ENCODE measurements around the gene HMGCS2.

HMGCS2 gene

DNA sequence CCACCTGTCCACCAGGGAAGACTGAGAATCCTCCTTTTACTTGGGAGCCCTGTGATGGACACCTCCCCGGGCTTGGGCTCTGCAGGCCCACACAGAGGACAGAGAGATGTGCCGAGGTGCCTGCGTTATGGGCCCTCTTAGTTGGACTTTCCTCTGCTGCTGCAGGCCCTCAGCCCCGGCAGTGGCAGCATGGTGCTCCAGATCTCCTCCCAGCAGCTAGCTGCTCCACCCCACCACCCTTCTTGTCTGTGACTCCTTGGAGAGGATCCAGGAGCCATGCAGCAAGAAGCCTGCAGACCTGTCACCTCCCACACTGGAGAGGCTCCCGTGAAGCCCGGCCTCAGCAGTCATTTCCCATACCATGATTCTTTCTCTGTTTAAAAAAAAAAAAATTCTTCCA, 29.6 kb downstream of the HMGCS2 start:
- TF ChIP-seq, protein P1, sequence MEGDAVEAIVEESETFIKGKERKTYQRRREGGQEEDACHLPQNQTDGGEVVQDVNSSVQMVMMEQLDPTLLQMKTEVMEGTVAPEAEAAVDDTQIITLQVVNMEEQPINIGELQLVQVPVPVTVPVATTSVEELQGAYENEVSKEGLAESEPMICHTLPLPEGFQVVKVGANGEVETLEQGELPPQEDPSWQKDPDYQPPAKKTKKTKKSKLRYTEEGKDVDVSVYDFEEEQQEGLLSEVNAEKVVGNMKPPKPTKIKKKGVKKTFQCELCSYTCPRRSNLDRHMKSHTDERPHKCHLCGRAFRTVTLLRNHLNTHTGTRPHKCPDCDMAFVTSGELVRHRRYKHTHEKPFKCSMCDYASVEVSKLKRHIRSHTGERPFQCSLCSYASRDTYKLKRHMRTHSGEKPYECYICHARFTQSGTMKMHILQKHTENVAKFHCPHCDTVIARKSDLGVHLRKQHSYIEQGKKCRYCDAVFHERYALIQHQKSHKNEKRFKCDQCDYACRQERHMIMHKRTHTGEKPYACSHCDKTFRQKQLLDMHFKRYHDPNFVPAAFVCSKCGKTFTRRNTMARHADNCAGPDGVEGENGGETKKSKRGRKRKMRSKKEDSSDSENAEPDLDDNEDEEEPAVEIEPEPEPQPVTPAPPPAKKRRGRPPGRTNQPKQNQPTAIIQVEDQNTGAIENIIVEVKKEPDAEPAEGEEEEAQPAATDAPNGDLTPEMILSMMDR (IDR thresholded peaks at IDR 0.05; ENCODE audit: insufficient read depth, missing control alignments) = no peak
- FAIRE-seq (no peak), DNase-seq (ENCODE audit: insufficient read length, low spot score) (no peak)

DNA sequence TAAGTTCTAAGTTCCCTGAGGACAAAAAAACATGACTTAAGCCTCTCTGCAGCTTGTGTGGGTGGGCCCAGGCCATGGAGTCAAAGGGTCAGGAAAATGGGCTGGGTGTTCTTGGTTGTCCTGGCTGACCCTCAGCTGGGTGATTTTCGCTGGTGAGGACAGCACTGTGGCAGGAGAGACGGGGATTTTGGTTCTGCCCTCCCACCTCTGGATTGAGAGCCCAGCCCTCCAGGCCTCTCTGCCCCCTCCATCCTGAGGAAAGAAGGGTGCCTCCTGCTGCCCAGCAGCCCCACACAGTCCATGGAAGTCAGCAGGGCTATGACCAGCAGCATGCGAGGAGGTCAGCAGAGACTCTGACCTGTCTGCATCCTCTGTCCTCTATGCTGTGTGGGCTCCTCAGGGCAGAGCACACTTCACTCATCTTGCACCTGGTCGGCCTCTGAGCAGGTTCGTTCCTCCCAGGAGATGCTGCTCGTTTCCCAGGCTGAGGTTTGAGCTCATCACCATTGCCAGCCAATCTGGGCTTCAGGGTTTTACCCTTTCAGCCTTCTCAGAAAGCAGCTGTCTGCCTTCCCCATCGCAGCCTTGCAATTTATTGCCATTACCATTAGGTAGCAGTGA, 30.5 kb downstream of the HMGCS2 start:
- TF ChIP-seq, protein P1 (IDR thresholded peaks at IDR 0.05; ENCODE audit: insufficient read depth, missing control alignments) = no peak
- DNase-seq (ENCODE audit: insufficient read length, low spot score) (no peak), FAIRE-seq (no peak)

DNA sequence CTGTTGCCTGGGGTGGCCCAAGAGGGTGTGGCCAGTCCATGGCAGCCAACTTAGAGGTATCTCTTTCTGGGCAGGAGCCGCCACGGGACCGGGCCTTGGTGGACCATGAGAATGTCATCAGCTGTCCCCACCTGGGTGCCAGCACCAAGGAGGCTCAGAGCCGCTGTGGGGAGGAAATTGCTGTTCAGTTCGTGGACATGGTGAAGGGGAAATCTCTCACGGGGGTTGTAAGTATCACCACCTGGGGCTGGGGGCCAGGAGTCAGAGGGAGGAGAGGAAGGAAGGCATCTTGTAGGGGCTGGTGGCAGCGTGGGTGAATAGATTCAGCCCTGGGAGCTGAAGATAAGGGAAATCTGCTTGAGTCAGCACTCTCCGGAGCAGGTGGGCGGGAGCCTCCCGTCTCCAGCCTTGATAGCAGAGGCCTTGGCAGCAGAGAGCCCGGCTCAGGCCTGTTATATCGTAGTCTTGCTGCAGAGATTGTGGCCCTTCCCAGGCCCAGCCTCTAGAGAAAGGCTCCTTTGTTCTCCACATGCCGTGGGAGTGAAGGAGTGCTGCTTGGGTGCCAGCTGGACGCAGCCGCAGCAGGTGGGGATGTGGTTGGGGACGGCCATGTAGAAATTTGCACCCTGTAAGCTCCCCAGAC, 31.5 kb downstream of the HMGCS2 start:
- FAIRE-seq (no peak), DNase-seq (ENCODE audit: insufficient read length, low spot score) (no peak)
- TF ChIP-seq, protein P1 (IDR thresholded peaks at IDR 0.05; ENCODE audit: insufficient read depth, missing control alignments) = no peak

DNA sequence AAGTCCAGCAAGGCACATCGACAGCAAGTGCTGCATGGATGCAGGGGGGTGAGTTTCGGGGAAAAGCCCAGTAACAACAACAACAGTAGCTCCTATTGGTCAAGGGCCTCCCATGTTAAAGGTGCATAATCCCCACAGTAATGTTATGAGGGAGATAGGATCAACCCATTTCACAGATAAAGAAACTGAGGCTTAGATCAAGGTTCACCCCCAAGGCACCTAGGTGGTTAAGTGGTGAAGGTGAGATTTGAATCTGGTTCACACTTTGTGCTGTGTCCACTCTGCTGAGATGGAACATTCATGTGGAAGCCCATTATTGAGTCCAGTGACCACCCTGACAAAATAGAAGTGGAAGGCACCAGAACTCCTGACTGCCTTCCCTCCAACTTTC, 32.1 kb downstream of the HMGCS2 start:
- TF ChIP-seq, protein P1 (IDR thresholded peaks at IDR 0.05; ENCODE audit: insufficient read depth, missing control alignments) = no peak
- FAIRE-seq (no peak), DNase-seq (ENCODE audit: insufficient read length, low spot score) (no peak)

DNA sequence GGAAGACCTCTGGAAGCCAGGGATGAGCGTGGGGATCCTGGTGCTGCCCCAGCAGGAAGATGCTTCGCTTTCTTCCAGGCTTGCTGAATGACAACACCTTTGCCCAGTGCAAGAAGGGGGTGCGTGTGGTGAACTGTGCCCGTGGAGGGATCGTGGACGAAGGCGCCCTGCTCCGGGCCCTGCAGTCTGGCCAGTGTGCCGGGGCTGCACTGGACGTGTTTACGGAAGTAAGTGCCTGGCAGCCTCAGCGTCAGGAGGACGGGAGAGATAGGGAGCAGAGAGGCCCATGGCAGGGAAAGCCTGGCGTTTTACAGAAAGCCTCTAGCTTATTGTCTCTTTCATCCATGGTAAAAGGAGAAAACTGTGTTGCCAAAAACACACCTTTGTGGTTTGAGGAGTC, 33.5 kb downstream of the HMGCS2 start:
- TF ChIP-seq, protein P1 (IDR thresholded peaks at IDR 0.05; ENCODE audit: insufficient read depth, missing control alignments) = no peak
- no peak for DNase-seq (ENCODE audit: insufficient read length, low spot score)
- no peak for FAIRE-seq

DNA sequence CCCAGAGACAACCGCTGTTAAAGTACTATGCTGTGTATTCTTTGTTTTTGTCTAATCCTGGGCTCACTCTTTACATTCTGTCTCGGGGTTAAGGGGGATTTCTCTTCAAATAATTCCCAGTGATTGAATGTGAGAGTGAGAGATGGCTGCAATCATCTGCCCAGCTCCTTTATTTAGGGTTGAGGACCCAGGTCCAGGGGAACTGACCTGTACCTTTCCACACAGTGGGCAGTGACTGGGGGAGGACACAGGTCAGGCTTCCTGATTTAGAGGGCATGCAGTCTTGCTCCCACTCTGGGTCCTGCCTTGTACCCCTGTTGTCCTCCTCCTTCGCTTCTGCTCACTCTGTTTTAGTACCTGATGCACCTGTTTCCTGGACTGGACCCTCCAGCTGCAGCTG, 35.0 kb downstream of the HMGCS2 start:
- FAIRE-seq (no peak), DNase-seq (ENCODE audit: insufficient read length, low spot score) (no peak)
- TF ChIP-seq, protein P1 (IDR thresholded peaks at IDR 0.05; ENCODE audit: insufficient read depth, missing control alignments) = no peak

DNA sequence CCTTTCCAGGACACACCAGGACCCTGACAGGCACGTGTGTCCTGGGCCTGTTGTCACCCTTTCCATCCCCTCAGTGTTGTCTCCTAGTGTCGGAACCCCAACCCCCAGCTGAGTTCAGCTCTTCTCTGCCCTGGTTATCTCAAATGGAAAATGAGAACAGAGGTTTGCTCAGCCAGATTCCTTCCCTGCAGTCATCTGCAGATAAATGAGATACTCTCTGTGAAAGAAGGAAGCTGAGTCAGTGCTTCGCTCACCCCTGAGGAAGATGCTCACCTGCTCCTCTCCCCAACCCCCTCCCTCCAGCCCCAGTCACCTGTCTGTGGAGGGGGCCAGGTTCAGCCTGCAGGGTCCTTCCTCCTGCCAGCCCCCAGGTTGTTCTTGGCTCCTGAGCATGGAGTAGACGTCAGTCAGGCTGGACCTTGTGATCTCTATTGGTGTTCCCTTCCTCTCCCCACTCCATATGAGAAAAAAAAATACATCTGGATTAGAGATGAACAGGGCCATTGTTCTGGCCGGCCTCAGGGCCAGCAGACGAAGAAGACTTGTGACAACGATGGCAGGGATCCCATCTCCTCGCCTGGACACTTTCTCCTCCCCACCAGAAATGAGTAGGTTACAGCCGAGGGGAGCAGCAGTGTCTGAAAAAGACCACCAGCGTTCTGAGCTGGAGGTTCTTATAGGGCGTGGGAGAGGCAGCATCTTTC, 36.1 kb downstream of the HMGCS2 start:
- FAIRE-seq (no peak), DNase-seq (ENCODE audit: insufficient read length, low spot score) (no peak)
- TF ChIP-seq, protein P1 (IDR thresholded peaks at IDR 0.05; ENCODE audit: insufficient read depth, missing control alignments) = no peak
